Left cardiac atrium (tissue), 4 donors: Measurements from ENCODE around the gene CXCL12. TPM values are rescaled to one million over a fixed set of nuclear protein-coding genes. Genes with fewer than 3 reads are reported as not detected.

Experiments used
- ATAC-seq, 2 donors: fragments of 200-7000 bp; cut with Tn5 transposase; one replicate each; pipeline ENCODE4 v1.9.1; 2020; ENCODE audit warnings: mild to moderate bottlenecking in 2 of 2, moderate library complexity in 2 of 2
- DNase-seq: peaks from one replicate; pipeline ENCODE4 v3.0.0-alpha.2; 2020
- intact Hi-C, 2 donors: fragments of 100-400 bp; cut with DNase I; formaldehyde crosslinking; loops; one replicate each; pipeline versions ENCODE4 v1.14.1 to v1.15.1; 2022 to 2023
- long read RNA-seq: library from polyadenylated mRNA; unstranded; transcript quantifications from one replicate; pipeline ENCODE4 v2.0.0, GENCODE V29; 2021
- total RNA-seq, 2 donors: library from RNA; stranded (reverse); fragmentation: NEBNext Ultra II Directional; extraction: Animal tissue kit (Norgen Biotek cat#: 25700); gene quantifications; one replicate each; pipeline ENCODE4 v1.2.1, GENCODE V29; 2021
- donor health status: DM: no; HTN: yes; CAD: no.
- donor health status: DM: no; HTN: yes; CAD: no; lungs with severe emphysema.
- donor health status: DM: yes; HTN: yes; CAD: no.
- donor health status: Dilated cardiomyopathy.

Gene CXCL12
- total RNA-seq: 100 to 1,000 TPM; 213 to 248 TPM
- long read RNA-seq, transcript CXCL12-203 (4 exons, 3,532 nt): minor isoform, 5 of 125 reads
- long read RNA-seq, transcript CXCL12-201 (3 exons, 1,857 nt): major isoform, 27 of 125 reads
- long read RNA-seq, transcript CXCL12-202 (4 exons, 470 nt): minor isoform, 7 of 125 reads
- long read RNA-seq, partial matches to known transcripts: 21 of 125 reads
- long read RNA-seq, other reads (novel, unspliced or antisense): 65 of 125 reads

DNA sequence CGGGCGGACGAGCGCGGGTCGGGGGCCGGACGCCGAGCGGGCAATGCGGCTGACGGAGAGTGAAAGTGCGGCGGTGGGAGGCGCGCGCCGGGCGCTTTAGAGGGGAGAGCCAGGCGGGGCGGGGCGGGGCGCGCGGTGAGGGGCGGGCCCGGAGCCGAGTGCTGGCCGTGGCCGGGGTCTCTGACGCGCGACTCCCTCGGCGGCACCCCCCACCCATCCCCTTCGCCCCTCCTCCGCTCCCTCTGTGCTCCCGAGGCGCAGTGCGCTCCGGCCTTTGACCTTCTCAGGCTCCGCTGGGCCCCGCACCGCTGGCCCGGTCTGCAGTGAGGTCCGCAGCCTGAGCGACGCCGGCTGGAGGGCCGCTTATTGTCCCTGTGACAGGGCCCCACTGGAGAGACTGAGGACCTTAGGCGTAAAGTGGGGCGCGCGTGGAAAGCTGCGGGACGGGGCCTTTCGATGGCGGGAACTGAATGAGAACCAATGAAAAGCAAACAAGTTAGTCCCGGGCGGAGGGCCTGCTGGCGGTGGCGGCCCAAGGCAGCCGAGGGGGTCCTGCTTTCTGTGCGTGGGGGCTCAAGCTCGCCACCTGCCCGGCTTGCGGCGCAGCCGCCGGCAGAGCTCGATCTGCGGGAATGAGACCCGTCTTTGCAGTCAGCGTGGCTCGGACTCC is at the start of gene CXCL12:
CXCL12 (minus strand) TSS at position 72 of the 670 bp plus-strand sequence. CDS start 92 bp downstream, outside the sequence.
- intact Hi-C loops: loop anchor here (5.0 kb wide), 3 partner anchors 472 to 713 kb away; no protein-coding TSS in a partner anchor
- ATAC-seq (peak; percentile 51 to 62), DNase-seq (peak; percentile 54)

DNA sequence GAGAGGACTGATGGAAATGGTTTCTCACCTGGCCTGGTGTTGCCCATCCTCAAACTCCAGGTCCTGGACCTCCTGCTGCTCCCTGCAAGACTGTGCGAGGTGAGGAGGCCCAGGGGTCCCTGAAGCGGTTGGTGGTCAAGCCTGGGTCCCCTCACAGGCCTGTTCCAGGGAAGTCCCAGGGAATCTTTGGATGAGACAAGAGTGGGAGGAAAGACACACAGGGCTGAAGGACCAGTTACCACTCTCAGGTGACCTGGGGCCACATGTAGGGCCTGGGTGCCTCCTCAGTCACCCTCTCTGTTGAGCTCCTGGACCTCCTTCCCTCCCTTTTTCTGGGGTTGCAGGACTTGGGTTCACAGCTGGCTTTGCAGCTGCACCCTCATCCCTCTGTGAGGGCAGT is 42.6 kb upstream of the CXCL12 start:
- ATAC-seq (no peak), DNase-seq (no peak)
- intact Hi-C loops: no loop called here

DNA sequence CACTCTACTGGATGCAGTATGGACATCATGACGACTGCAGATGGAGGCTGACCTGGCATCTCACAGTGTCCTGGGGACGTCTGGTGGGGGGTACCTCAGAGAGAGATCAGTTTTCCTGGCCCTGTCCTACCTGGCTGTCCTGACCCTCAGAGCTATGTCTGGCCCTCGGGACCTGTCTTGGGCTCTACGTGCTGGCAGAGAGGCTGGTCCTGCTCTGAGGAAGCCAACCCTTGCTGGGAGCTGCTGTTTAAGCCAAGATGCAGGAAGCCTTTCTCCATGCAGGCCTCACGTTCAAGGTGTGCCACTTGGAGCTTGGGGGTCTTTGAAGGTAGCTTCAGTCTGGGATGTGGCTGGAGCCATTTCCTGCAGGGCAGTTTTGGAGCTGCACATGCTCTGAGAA is 42.1 kb upstream of the CXCL12 start:
- DNase-seq: no peak
- no peak for ATAC-seq
- intact Hi-C loops: no loop called here

DNA sequence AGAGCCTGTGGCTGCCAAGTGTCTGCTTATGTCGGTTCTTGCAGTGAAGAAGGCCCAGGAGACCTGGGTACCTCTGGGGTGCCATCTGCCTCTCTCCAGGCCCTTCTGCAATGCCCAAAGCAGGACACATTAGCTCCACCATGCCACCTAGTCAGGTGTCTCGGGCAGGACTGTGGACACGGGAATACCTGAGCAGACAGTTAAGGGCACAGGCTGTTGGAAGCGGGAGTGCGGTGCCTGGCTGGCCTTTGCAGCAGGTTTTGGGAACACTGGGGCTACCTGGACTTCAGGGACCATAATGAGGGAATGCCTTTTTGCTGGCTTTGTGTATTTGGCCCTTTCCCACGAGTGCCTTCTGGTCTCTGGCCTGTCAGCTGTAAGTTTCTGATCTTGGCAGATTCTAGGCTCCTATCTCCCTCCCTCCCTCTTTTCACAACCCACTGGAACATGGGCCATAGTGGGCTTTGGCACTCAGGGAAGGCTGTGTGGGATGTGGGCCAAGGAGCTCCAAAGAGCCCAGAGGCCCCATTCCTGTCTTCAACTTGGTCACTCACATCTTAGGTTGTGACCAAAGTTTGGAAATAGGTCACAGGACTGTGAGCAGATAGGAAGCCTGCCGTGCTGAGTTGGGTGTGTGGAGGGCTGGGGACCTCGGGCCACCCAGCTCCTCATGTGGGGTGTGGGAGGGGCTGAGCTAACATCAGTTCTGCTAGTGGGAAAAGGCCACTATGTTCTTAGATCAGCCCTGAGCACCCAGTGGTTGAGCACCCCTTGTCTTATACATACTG is 41.5 kb upstream of the CXCL12 start:
- intact Hi-C loops: no loop called here
- peak in 1 of 2 donors; percentile 57 for ATAC-seq

GRCh38 chr10:44425466-44425865 is 40.6 kb upstream of the CXCL12 start:
- DNase-seq: no peak
- intact Hi-C loops: no loop called here
- no peak for ATAC-seq

More for the DNA sequence above, 41.5 kb upstream of the CXCL12 start:
- no peak for DNase-seq

DNA sequence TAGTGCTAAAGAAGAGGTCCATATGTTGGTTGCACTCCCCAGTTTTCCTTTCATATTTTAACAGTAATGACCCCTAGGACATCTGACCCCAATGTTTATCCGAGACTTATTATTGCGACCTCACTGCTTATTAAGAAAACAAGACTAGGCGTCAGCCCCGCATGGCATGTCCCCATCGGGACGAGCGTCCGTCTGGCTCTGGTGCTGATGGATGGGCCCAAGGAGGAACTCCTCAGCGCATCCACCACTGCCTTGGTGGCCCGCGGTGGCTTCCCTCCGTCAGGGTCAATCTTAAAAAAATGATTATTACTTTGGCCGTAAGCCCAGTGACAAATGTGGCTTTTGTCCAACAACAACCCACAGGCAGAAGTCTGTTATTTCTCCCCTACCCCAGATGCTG is 40.1 kb upstream of the CXCL12 start:
- DNase-seq: no peak
- intact Hi-C loops: no loop called here
- ATAC-seq: no peak

- ATAC-seq: no peak
- no peak for DNase-seq
Observed at GRCh38 chr10:44424298-44424697, 39.4 kb upstream of the CXCL12 start.

GRCh38 chr10:44422570-44423101 is 37.7 kb upstream of the CXCL12 start:
- ATAC-seq (no peak), DNase-seq (no peak)
- intact Hi-C loops: no loop called here

More at GRCh38 chr10:44424298-44424697, 39.4 kb upstream of the CXCL12 start:
- intact Hi-C loops: no loop called here

DNA sequence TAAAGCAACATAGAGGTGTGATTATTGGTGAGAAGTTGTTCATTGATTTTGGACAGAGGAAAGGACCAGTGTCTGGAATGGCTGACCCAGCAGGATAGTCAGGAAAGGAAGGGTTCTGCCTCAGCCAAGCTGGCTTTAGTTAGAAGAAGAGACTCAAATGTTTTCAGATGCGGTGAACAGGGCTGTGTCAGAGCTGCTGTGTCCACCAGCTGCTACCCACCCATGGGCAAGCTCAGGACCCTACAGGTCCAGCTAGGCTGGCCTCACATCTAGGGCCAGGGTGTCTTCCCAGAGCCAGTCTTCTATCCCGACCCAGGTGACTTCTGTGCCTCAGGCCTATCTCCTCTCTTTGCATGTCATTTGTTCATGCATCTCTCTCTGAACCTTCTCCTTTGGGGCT is 37.3 kb upstream of the CXCL12 start:
- DNase-seq: no peak
- intact Hi-C loops: no loop called here
- ATAC-seq: no peak

- intact Hi-C loops: no loop called here
- ATAC-seq: no peak
Observed at GRCh38 chr10:44419790-44420549, 35.1 kb upstream of the CXCL12 start.

DNA sequence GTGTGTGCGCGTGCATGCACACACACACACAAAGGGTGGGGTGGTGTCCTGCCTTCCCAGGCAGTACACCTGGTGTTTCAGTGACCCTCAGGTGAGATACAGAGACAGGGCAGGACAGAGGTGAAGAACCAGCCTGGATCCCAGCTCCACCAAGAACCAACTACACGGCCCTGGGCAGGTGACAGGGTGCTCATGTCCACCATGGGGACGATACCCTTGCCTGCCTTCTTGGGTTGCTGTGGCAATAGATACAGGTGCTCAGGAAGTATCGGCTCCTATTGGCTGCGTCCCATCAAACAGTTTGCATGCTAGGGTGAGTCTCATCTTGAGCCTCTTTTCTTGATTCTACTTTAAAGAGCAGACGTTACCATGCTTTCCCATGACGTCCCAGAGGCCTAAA is 33.7 kb upstream of the CXCL12 start:
- DNase-seq: no peak
- intact Hi-C loops: no loop called here
- no peak for ATAC-seq

More at GRCh38 chr10:44419790-44420549, 35.1 kb upstream of the CXCL12 start:
- DNase-seq: no peak

- intact Hi-C loops: no loop called here
- no peak for DNase-seq
- ATAC-seq: no peak
Observed at GRCh38 chr10:44417761-44418160, 32.9 kb upstream of the CXCL12 start.

- ATAC-seq (peak in 1 of 2 donors; percentile 21), DNase-seq (no peak)
- intact Hi-C loops: no loop called here
Observed at GRCh38 chr10:44416936-44417335, 32.0 kb upstream of the CXCL12 start.

DNA sequence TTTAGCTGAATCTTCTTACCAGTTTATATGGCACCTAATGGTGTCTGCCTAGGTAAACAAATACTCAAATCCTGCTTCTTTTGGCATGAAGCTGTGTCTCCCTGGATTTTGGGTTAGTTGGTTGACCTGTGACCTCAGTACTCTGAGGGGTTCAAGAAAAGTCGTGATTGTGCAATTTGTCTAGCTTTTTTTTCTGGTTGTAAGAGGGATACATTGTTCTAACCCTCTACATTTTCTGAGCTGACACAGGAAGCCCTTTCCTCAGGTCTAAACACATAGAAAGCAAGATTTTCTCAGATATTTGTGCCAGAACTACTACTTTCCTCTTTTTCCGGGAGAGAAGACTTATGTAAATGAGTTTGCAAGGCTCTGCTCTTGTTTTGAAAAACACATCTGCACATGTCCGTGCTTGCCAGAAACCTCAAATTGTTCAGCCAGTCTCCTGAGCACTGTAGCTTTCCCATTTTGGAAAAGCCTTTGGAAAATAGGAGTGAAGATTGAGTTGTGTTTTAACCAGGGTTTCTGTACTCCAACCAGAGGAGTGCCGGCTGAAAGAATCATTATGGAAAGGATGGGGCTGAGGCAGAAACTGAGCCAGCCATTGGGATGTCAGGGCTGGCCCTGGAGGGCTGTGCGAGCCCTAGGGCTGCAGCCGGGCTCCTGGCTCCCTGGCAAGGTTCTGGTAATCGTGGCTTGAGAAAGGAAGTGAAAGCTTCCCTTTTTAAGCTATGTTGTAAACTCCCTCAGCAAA is 31.3 kb upstream of the CXCL12 start:
- intact Hi-C loops: no loop called here
- DNase-seq: no peak
- ATAC-seq: peak; percentile 84 to 85

DNA sequence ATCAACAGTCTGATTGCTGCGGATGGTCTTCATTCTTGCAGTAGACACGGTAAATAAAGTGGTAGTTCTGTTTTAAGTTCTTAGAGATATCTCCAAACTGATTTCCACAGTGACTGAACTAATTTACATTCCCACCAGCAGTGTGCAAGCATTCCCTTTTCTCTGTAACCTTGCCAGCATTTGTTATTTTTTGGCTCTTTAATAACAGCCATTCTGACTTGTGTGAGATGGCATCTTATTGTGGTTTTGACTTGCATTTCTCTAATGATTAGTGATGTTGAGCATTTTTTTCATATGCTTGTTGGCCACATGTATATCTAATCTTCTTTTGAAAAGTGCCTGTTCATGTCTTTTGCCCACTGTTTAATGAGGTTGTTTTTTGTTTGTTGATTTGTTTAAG is 30.2 kb upstream of the CXCL12 start:
- DNase-seq: no peak
- intact Hi-C loops: no loop called here
- no peak for ATAC-seq

DNA sequence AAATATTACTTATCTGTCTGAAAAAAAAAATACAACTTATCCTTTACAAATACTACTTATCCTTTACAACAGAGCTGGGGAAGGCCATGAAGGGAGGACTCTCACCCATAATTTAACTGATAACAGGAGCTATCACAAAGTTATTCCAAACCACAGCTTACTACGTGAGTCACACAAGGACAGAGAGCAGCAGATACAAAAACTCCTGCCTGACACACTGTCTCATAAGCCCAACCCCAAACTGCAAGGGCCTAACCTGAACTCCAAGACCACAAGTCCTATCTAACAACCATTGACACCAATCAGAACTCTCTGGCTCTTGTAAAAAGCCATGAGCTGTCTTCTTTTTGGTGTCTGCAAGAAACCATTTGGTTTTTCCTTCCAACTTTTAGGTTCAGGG is 28.5 kb upstream of the CXCL12 start:
- ATAC-seq (no peak), DNase-seq (no peak)
- intact Hi-C loops: no loop called here

- intact Hi-C loops: no loop called here
- no peak for ATAC-seq
- DNase-seq: no peak
Observed at GRCh38 chr10:44411251-44411650, 26.4 kb upstream of the CXCL12 start.

DNA sequence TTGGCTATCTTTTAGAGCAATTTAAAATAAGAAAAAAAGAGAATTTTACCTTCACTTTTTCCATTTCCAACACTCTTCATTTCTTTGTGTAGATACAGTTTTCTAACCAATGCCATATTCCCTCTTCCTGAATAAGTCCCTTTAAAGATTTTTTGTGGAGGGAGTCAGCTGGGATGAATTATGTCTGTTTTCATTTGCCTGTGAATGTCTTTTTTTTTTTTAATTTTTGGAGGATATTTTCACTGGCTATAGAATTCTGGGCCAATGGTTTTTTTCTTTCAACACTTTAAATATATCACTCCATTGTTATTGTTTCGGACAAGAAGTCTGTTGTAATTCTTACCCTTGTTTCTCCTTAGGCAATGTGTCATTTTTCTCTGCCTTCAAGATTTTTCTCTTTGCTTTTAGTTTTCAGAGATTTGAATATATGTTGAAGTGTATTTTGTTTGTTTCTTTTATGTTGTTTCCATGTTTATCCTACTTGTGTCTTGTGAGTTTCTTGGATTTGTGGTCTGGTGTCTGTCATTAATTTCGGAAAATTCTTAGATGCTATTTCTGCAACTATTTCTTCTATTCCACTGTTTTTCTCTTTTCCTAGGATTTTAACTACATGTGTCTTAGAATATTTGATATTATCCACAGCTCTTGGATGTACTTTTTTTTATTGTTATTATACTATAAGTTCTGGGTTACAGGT is 20.0 kb upstream of the CXCL12 start:
- intact Hi-C loops: no loop called here
- ATAC-seq (no peak), DNase-seq (no peak)
